K562 (cell line): Measurements from ENCODE around the gene CA7. TPM values are rescaled to one million over a fixed set of nuclear protein-coding genes. Genes with fewer than 3 reads are reported as not detected.
A peak's percentile ranks its signal among the peaks of the same experiment; 100 is the strongest.

Source experiments
- CHD7 ChIP-seq: fragments of 200-600 bp; sonication (generic); IDR thresholded peaks from one replicate; pipeline ENCODE4 v1.6.1; 2012; ENCODE audit warnings: mild to moderate bottlenecking, low read depth, low read length, inconsistent platforms
- HCFC1 ChIP-seq: IDR thresholded peaks from 2 replicates; pipeline ENCODE4 v1.6.1; 2012; ENCODE audit warnings: low read depth, low read length, improper control_type of control experiment
- polyA plus RNA-seq, 8 experiments: library from polyadenylated mRNA; depleted of rRNA in 4 of 8; stranded (reverse) in 5 of 8; unstranded in 3 of 8; fragments of >200 nt; fragmentation: Nextera tagmentation in 2 of 8; fragmentation: Illumina TruSeq in 1 of 8; extraction: Ambion mirVana in 2 of 8; extraction: Trizol in 1 of 8; gene quantifications; 2 replicates each; pipeline versions ENCODE4 v1.2.1 to v1.2.3, GENCODE V29; 2011 to 2014; ENCODE audit warnings: inconsistent platforms in 1 of 8, missing spikeins in 1 of 8
- total RNA-seq, 7 experiments: library from RNA; depleted of rRNA in 6 of 7; stranded (reverse); fragments of >200 nt in 6 of 7; fragmentation: Illumina TruSeq in 2 of 7; extraction: Trizol in 2 of 7; gene quantifications; 2 replicates each; pipeline versions ENCODE4 v1.2.1 to v1.2.3, GENCODE V29; 2011 to 2021; ENCODE audit warnings: low replicate concordance in 1 of 7

The CA7 gene
- total and polyA plus RNA-seq, 9 of the 15 experiments (the other 6 are each of a cell fraction or from before 2014, with no cell fraction given), result 0.03 to 0.07 (median 0.05) TPM; not detected in 5

- no peak for TF ChIP-seq CHD7
- TF ChIP-seq HCFC1, result 0 out of 2 replicates have a peak, but pooled peaks have one; percentile 2
Measured at GRCh38 chr16:66880288-66881013, 36.2 kb downstream of the CA7 start, which contains the start of gene PDP2 (continued).
